ENCODE measurements around the gene NUP205.

The NUP205 gene

GRCh38 chr7:135541029-135541428 is 16.7 kb upstream of the NUP205 start:
- no peak overlapping the region for H3K27ac ChIP-seq (ENCODE audit: low read depth, low read length, poor library complexity, severe bottlenecking)
- TF ChIP-seq EZH2 (IDR thresholded peaks at IDR 0.05; ENCODE audit: borderline replicate concordance, low read length) (no peak), CTCF (IDR thresholded peaks at IDR 0.05; ENCODE audit: low read length) (no peak)
- H3K4me1 ChIP-seq (ENCODE audit: insufficient read depth, low read length, severe bottlenecking), result no peaks in the 10 kb centered on the region
- H3K79me2 ChIP-seq (ENCODE audit: insufficient read depth, low read length), result no peaks in the 10 kb centered on the region
- H4K20me1 ChIP-seq (ENCODE audit: insufficient read depth, low read length), result no peaks in the 10 kb centered on the region
- no peak overlapping the region for H2AFZ ChIP-seq (ENCODE audit: low read length)
- H3K4me3 ChIP-seq (ENCODE audit: low read depth, low read length, poor library complexity, severe bottlenecking), result no peak overlapping the region
- no peaks in the 10 kb centered on the region for H3F3A ChIP-seq (ENCODE audit: insufficient read depth, low read length)
- no peaks in the 10 kb centered on the region for H3K36me3 ChIP-seq (ENCODE audit: insufficient read depth, low read length)
- no peak overlapping the region for H3K9ac ChIP-seq (ENCODE audit: low read length)
- no peak overlapping the region for H3K4me2 ChIP-seq (ENCODE audit: low read length)
- H3K9me2 ChIP-seq (ENCODE audit: low read depth, low read length), result no peaks in the 10 kb centered on the region
- H3K27me3 ChIP-seq (ENCODE audit: insufficient read depth, low read length), result peaks cover 4% of the 10 kb centered on the region; the same call in 1 of the 2 replicates
- 0 out of 2 replicates have a peak, but pooled peaks cover 2% of the 10 kb centered on the region for H3K9me3 ChIP-seq (ENCODE audit: low read length)

GRCh38 chr7:135550196-135550595 is 7.5 kb upstream of the NUP205 start:
- H3K9me2 ChIP-seq (ENCODE audit: low read depth, low read length), result no peaks in the 10 kb centered on the region
- no peak overlapping the region for H3K4me2 ChIP-seq (ENCODE audit: low read length)
- H3K27ac ChIP-seq (ENCODE audit: low read depth, low read length, poor library complexity, severe bottlenecking), result no peak overlapping the region
- H3F3A ChIP-seq (ENCODE audit: insufficient read depth, low read length), result no peaks in the 10 kb centered on the region
- no peaks in the 10 kb centered on the region for H4K20me1 ChIP-seq (ENCODE audit: insufficient read depth, low read length)
- TF ChIP-seq CTCF (IDR thresholded peaks at IDR 0.05; ENCODE audit: low read length), result no peak
- no peak for TF ChIP-seq EZH2 (IDR thresholded peaks at IDR 0.05; ENCODE audit: borderline replicate concordance, low read length)
- H3K4me3 ChIP-seq (ENCODE audit: low read depth, low read length, poor library complexity, severe bottlenecking), result no peak overlapping the region
- no peaks in the 10 kb centered on the region for H3K79me2 ChIP-seq (ENCODE audit: insufficient read depth, low read length)
- H3K4me1 ChIP-seq (ENCODE audit: insufficient read depth, low read length, severe bottlenecking), result no peaks in the 10 kb centered on the region
- no peak overlapping the region for H3K9ac ChIP-seq (ENCODE audit: low read length)
- no peaks in the 10 kb centered on the region for H3K36me3 ChIP-seq (ENCODE audit: insufficient read depth, low read length)
- no peak overlapping the region for H2AFZ ChIP-seq (ENCODE audit: low read length)
- no peaks in the 10 kb centered on the region for H3K9me3 ChIP-seq (ENCODE audit: low read length)
- H3K27me3 ChIP-seq (ENCODE audit: insufficient read depth, low read length), result no peaks in the 10 kb centered on the region

- Histone ChIP-seq H3K9ac (ENCODE audit: low read length) (no peak overlapping the region), H3K27ac (ENCODE audit: low read depth, low read length, poor library complexity, severe bottlenecking) (no peak overlapping the region), H3F3A (ENCODE audit: insufficient read depth, low read length) (no peaks in the 10 kb centered on the region), H3K4me3 (ENCODE audit: low read depth, low read length, poor library complexity, severe bottlenecking) (no peak overlapping the region), H3K9me2 (ENCODE audit: low read depth, low read length) (no peaks in the 10 kb centered on the region), H3K27me3 (ENCODE audit: insufficient read depth, low read length) (no peaks in the 10 kb centered on the region), H3K9me3 (ENCODE audit: low read length) (no peaks in the 10 kb centered on the region), H3K79me2 (ENCODE audit: insufficient read depth, low read length) (no peaks in the 10 kb centered on the region), H3K4me2 (ENCODE audit: low read length) (no peak overlapping the region), H4K20me1 (ENCODE audit: insufficient read depth, low read length) (no peaks in the 10 kb centered on the region), H2AFZ (ENCODE audit: low read length) (no peak overlapping the region), H3K4me1 (ENCODE audit: insufficient read depth, low read length, severe bottlenecking) (peaks cover 14% of the 10 kb centered on the region), H3K36me3 (ENCODE audit: insufficient read depth, low read length) (no peaks in the 10 kb centered on the region)
- TF ChIP-seq EZH2 (IDR thresholded peaks at IDR 0.05; ENCODE audit: borderline replicate concordance, low read length) (no peak), CTCF (IDR thresholded peaks at IDR 0.05; ENCODE audit: low read length) (no peak)
Measured at GRCh38 chr7:135552148-135552547, 5.6 kb upstream of the NUP205 start.

All from OCI-LY1 (cell line).